Measurements from ENCODE around the gene GALNT14. TPM values are rescaled to one million over a fixed set of nuclear protein-coding genes. Genes with fewer than 3 reads are reported as not detected.

GALNT14 gene
- total RNA-seq, 1 donor from 2014 or later: 2.1 TPM

- Histone ChIP-seq H3K27me3 (ENCODE audit: insufficient read depth, low read length) (peaks cover 2% of the 10 kb centered on the region), H4K20me1 (ENCODE audit: insufficient read depth, low read length) (no peaks in the 10 kb centered on the region), H3K4me3 (ENCODE audit: insufficient read depth, low read depth, low read length) (no peak overlapping the region), H3K27ac (ENCODE audit: low read depth, low read length) (no peak overlapping the region), H3K79me2 (ENCODE audit: insufficient read depth, low read length) (no peaks in the 10 kb centered on the region), H3K9me3 (ENCODE audit: insufficient read depth, low read depth, low read length) (no peaks in the 10 kb centered on the region), H2AFZ (ENCODE audit: low read depth, low read length) (no peak overlapping the region), H3K4me1 (ENCODE audit: insufficient read depth, low read length) (no peaks in the 10 kb centered on the region), H3K9ac (ENCODE audit: low read length) (no peak overlapping the region), H3K36me3 (ENCODE audit: insufficient read depth, low read length) (no peaks in the 10 kb centered on the region), H3K4me2 (ENCODE audit: low read length) (no peak overlapping the region)
- H3K9me3 Mint-ChIP-seq (ENCODE audit: unreplicated experiment): peaks cover 6% of the 10 kb centered on the region
- no peaks in the 10 kb centered on the region for H3K4me1 Mint-ChIP-seq (ENCODE audit: low read depth, unreplicated experiment)
- H3K4me3 Mint-ChIP-seq (ENCODE audit: unreplicated experiment): no peak overlapping the region
- no peaks in the 10 kb centered on the region for H3K36me3 Mint-ChIP-seq (ENCODE audit: low read depth, unreplicated experiment)
- H3K27me3 Mint-ChIP-seq (ENCODE audit: low read depth, unreplicated experiment): peaks cover 32% of the 10 kb centered on the region
- no peak for TF ChIP-seq EZH2 (IDR thresholded peaks at IDR 0.05; ENCODE audit: insufficient read depth, low read length)
- TF ChIP-seq CTCF (IDR thresholded peaks at IDR 0.05; ENCODE audit: insufficient read depth, low read depth, low read length): no peak
- H3K27ac Mint-ChIP-seq (ENCODE audit: unreplicated experiment): no peak overlapping the region
- DNase-seq (ENCODE audit: low read depth): no peak
- no peak for FAIRE-seq
Measured at GRCh38 chr2:30964334-30965005, 173.8 kb downstream of the GALNT14 start.

- no peak overlapping the region for H2AFZ ChIP-seq (ENCODE audit: low read depth, low read length)
- H3K4me2 ChIP-seq (ENCODE audit: low read length): no peak overlapping the region
- H3K27ac ChIP-seq (ENCODE audit: low read depth, low read length): no peak overlapping the region
- H3K4me1 ChIP-seq (ENCODE audit: insufficient read depth, low read length): no peaks in the 10 kb centered on the region
- Mint-ChIP-seq H3K27ac (ENCODE audit: unreplicated experiment) (no peak overlapping the region), H3K4me1 (ENCODE audit: low read depth, unreplicated experiment) (peaks cover 8% of the 10 kb centered on the region), H3K27me3 (ENCODE audit: low read depth, unreplicated experiment) (peaks cover 22% of the 10 kb centered on the region), H3K4me3 (ENCODE audit: unreplicated experiment) (no peak overlapping the region), H3K9me3 (ENCODE audit: unreplicated experiment) (peaks cover 6% of the 10 kb centered on the region), H3K36me3 (ENCODE audit: low read depth, unreplicated experiment) (no peaks in the 10 kb centered on the region)
- no peak overlapping the region for H3K9ac ChIP-seq (ENCODE audit: low read length)
- peaks cover 2% of the 10 kb centered on the region for H3K27me3 ChIP-seq (ENCODE audit: insufficient read depth, low read length)
- no peak for TF ChIP-seq CTCF (IDR thresholded peaks at IDR 0.05; ENCODE audit: insufficient read depth, low read depth, low read length)
- no peak for TF ChIP-seq EZH2 (IDR thresholded peaks at IDR 0.05; ENCODE audit: insufficient read depth, low read length)
- H3K36me3 ChIP-seq (ENCODE audit: insufficient read depth, low read length): no peaks in the 10 kb centered on the region
- H3K79me2 ChIP-seq (ENCODE audit: insufficient read depth, low read length): no peaks in the 10 kb centered on the region
- H3K9me3 ChIP-seq (ENCODE audit: insufficient read depth, low read depth, low read length): no peaks in the 10 kb centered on the region
- no peak overlapping the region for H3K4me3 ChIP-seq (ENCODE audit: insufficient read depth, low read depth, low read length)
- no peak for DNase-seq (ENCODE audit: low read depth)
- no peaks in the 10 kb centered on the region for H4K20me1 ChIP-seq (ENCODE audit: insufficient read depth, low read length)
- FAIRE-seq: no peak
Measured at GRCh38 chr2:30963184-30963583, 175.1 kb downstream of the GALNT14 start.

GRCh38 chr2:30960213-30960612 is 178.0 kb downstream of the GALNT14 start:
- Mint-ChIP-seq H3K9me3 (ENCODE audit: unreplicated experiment) (peaks cover 2% of the 10 kb centered on the region), H3K4me1 (ENCODE audit: low read depth, unreplicated experiment) (peaks cover 8% of the 10 kb centered on the region), H3K4me3 (ENCODE audit: unreplicated experiment) (no peak overlapping the region), H3K36me3 (ENCODE audit: low read depth, unreplicated experiment) (no peaks in the 10 kb centered on the region), H3K27ac (ENCODE audit: unreplicated experiment) (no peak overlapping the region), H3K27me3 (ENCODE audit: low read depth, unreplicated experiment) (peaks cover 13% of the 10 kb centered on the region)
- no peak overlapping the region for H3K4me2 ChIP-seq (ENCODE audit: low read length)
- no peaks in the 10 kb centered on the region for H3K79me2 ChIP-seq (ENCODE audit: insufficient read depth, low read length)
- H3K9me3 ChIP-seq (ENCODE audit: insufficient read depth, low read depth, low read length): no peaks in the 10 kb centered on the region
- TF ChIP-seq EZH2 (IDR thresholded peaks at IDR 0.05; ENCODE audit: insufficient read depth, low read length): no peak
- TF ChIP-seq CTCF (IDR thresholded peaks at IDR 0.05; ENCODE audit: insufficient read depth, low read depth, low read length): no peak
- no peak overlapping the region for H3K27ac ChIP-seq (ENCODE audit: low read depth, low read length)
- no peaks in the 10 kb centered on the region for H4K20me1 ChIP-seq (ENCODE audit: insufficient read depth, low read length)
- H3K27me3 ChIP-seq (ENCODE audit: insufficient read depth, low read length): peaks cover 2% of the 10 kb centered on the region
- no peak for FAIRE-seq
- H3K4me1 ChIP-seq (ENCODE audit: insufficient read depth, low read length): no peaks in the 10 kb centered on the region
- H3K36me3 ChIP-seq (ENCODE audit: insufficient read depth, low read length): no peaks in the 10 kb centered on the region
- H2AFZ ChIP-seq (ENCODE audit: low read depth, low read length): no peak overlapping the region
- no peak overlapping the region for H3K9ac ChIP-seq (ENCODE audit: low read length)
- H3K4me3 ChIP-seq (ENCODE audit: insufficient read depth, low read depth, low read length): no peak overlapping the region
- DNase-seq (ENCODE audit: low read depth): no peak
